IPS-18c (cell line): ENCODE results near the gene GALNT14.
"Not testable (repeated sequence)": the region's sequence is repeated elsewhere in the genome, so short reads cannot be mapped to it uniquely, and the experiment has no call there.

Source experiments
- H3K4me3 ChIP-seq: 2 replicates; pipeline ENCODE4 v1.7.0; 2013; ENCODE audit warnings: low read depth, mild to moderate bottlenecking, low read length, moderate library complexity; ENCODE audit not compliant: insufficient read depth
- H3K9me3 ChIP-seq: one replicate; pipeline ENCODE4 v1.6.1; 2013; ENCODE audit warnings: mild to moderate bottlenecking, low read length, moderate library complexity; ENCODE audit not compliant: control insufficient read depth, insufficient read depth

Gene GALNT14

DNA sequence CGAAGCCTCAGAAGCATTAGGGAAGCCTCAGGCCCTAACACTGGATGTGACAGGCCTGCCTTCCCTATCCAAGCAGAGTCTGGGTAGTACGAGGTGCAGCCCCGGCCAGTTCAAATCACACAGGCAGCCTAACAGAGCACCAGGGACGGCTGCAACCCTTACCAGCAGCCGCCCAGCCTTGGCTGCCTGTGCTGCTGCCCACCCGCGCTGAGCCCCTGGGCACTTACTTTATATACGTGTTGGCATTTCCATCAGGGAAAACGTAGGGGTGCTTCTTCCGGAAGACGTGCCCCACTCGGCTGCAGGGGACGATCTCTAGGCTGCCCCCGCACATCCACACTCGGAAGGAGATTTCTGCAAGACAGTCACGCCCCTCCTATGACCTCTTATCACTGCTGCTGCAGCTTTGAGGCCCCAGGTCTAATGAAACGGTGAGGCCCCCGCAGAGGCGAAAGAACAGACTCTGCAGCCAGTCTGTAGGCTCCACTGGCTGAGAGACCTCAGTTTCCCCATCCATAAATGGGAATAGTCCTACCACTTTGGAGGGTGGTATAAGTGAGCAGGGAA is 206.3 kb downstream of the GALNT14 start:
- no peaks in the 10 kb centered on the region for H3K9me3 ChIP-seq
- H3K4me3 ChIP-seq, result no peak overlapping the region

DNA sequence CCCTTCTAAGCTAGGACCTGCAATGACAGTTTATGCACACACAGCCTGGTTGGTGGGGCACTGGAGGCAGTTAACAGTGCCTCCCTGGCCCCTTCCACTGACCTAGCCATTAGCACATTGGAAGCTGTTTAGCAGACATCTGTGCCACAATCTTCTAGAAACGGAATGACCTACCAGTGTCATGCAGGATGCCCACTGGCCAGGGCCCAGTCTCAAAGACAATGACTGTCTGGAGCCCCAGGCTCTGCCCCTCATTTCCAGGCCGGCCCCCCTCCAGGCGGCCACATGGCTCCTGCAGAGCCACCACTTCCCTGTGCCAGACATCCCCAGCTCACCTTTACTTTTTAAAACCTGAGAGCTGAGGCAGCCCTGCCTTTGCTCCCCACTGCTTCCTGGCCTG is 207.5 kb downstream of the GALNT14 start:
- no peaks in the 10 kb centered on the region for H3K9me3 ChIP-seq
- no peak overlapping the region for H3K4me3 ChIP-seq

DNA sequence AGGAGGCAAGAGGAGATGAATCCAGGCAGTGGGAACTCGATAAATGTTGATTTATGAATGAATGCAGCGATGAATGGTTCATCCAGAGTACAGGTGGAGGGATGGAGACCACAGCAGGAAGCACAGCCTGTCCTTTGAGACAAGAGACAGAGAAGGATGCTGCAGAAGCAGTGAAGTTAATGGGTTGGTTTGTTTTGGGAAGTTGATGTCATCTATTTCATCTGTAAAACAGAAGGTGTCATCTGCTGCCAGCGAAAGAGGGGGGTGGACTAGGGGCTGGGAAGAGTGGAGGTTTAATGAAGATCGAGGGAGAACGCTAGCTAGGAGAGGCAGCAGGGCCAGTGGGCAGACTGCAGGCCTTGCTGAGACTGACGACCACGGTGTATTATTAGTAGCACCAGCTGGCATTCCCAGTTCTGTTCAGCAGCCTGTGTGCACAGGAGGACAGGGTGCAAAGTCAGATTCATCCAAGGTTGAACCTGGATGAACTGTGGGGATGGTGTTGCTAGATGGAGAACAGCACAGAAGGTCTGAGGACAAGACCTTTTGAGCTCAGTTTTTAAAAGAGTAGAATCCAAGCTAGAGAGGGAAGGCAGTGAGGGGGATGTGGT is 210.7 kb downstream of the GALNT14 start:
- no peak overlapping the region for H3K4me3 ChIP-seq
- H3K9me3 ChIP-seq, result no peaks in the 10 kb centered on the region

DNA sequence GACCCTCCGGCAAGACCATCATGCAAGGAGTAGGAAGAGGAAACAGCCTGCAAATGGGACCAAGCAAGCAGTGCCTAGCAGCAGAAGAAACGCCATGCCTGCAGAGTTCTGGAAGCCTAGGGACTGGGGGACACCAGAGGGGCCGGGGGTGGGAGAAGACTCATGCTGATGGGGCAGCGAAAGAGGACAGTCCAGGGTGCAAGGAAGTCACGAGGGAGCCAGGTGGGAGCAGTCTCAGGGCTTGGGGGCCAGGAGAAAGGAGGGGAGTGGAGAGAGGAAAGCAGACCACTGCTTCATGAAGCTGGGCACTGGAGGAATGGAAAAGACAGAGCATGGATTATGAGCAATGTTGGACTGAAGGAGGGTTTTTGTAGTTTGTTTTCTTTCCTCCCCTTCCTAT is 211.6 kb downstream of the GALNT14 start:
- Histone ChIP-seq H3K9me3 (no peaks in the 10 kb centered on the region), H3K4me3 (no peak overlapping the region)

DNA sequence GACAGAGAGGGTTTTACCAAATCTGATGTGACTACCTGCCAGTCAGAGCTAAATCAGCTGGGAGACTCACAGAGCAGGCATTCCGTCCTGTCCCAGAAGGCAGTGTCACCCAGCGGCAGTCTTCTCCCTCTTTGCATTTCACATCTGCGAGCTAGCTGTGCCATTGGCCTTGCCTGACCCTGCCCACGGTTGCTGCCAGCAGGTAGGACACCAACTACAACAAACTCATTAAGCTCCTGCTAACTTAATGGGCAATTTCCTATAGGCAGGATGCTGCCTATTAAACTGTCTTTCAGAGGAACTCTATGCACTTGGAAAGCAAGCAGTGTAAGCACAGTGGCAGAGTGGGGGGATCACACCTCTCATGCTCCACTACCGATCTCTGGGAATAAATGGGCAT is 214.6 kb downstream of the GALNT14 start:
- no peak overlapping the region for H3K4me3 ChIP-seq
- no peaks in the 10 kb centered on the region for H3K9me3 ChIP-seq

DNA sequence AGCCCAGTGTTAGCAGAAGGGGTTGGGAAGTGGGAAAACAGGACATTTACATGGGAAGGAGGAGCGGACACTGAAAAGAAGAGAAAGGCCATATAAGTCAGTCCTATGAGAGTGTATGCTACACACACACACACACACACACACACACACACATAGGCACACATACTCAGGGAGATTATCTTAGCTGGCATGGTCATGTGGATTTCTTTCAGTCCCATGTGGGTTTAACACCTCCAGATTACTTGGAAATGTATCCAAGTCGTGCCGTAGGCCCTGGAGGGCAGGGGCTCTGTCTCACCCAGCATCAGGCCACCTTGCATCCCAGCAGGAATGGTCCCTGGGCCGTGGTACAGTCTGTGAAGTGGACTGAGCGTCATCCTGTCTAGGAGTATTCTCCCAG is 217.7 kb downstream of the GALNT14 start:
- H3K9me3 ChIP-seq, result no peaks in the 10 kb centered on the region
- no peak overlapping the region for H3K4me3 ChIP-seq

DNA sequence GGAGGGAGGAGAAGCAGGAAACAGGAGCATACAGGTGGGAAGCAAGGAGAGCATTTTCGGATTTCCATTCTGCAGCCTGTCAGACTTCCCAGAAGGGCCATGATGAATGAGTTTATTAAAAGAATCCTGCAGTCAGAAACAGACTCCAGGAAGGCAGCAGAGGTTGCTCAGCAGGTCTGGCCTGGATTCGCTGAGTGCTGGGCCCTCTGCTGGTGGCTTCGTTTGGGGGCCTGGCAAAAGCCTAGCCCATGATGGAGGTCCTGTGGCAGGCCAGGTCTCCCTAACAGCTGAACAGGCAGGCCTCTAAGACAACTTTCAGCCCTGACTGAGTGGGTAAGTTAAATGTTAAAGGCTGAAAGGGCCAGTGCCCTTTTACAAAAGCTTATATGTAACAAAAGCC is 222.8 kb downstream of the GALNT14 start:
- peaks cover 6% of the 10 kb centered on the region for H3K9me3 ChIP-seq

DNA sequence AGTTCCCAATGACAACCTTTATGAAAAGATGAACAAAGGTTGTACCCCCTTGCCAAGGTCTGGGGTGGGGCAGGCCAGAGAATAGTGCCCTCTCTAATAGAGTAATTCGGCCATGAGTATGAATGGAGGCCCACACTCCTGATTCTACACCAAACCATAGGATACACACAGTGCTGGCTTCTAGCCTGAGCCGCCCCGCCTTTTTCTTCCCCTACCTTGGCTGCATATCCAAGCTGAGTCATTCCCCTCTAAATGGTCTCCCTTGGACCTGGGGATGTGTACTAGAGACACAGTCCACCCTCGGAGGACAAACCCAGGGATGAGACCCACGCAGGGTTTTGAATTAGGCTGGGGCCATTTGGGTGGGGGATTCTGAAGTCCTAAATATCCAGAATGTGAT is 223.8 kb downstream of the GALNT14 start:
- no peak overlapping the region for H3K4me3 ChIP-seq
- H3K9me3 ChIP-seq, result peaks cover 6% of the 10 kb centered on the region

More for the DNA sequence above, 222.8 kb downstream of the GALNT14 start:
- no peak overlapping the region for H3K4me3 ChIP-seq

DNA sequence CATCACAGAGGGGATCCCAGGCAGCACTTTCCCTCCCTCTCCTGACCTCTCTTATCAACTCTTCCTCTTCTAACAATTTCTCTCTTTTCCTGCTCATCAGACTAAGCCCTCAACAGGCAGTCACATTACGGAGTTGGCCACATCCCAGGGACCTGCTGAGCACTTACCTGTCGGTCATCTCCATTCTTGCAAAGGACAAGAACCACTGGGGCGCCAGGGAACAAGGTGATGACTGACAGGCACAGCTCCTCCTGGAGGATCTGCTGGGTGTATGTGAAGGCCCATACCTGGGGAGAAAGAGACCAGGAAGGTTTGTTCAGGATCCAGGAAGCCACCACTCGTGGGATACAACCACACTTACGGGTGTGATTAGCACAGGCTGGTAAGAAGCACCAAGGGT is 226.2 kb downstream of the GALNT14 start:
- Histone ChIP-seq H3K4me3 (no peak overlapping the region), H3K9me3 (peaks cover 6% of the 10 kb centered on the region)

DNA sequence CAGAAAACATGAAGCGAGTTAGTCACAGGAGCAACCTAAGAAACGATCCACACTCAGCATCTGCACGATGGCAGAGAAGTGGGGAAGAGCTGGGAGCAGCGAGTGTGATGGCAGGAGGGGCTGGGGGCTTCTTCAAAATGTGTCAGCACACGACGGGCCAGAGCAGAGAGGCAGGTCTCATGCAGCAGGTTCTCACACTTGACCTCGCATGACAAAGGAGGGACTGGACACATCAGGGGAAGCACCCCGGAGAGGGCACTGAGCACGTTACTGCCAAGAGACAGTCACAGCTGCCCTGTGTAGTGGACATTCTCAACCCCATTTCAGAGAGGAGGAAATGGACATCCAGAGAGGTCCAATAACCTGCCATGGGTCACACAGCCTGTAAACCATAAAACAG is 226.9 kb downstream of the GALNT14 start:
- Histone ChIP-seq H3K4me3 (no peak overlapping the region), H3K9me3 (peaks cover 6% of the 10 kb centered on the region)

DNA sequence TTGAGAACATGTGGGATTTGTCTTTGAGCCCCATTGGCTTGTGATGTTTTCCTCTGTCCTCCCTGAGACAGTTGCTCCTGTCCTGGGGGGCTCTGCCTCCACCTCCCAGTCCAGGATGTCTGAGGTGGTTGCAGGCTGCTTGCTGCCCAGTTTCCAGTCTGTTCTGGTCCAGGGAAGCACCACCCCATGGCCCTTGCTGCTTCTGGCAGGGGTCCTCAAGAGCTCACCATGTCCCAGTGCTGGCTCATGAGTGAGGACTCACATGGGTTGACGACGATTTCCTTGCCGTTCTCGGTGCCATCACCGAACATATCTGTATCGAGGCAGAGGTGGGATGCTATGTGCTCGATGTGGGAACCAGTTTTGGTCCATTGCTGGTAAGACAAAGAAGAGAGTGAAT is 227.6 kb downstream of the GALNT14 start:
- no peak overlapping the region for H3K4me3 ChIP-seq

DNA sequence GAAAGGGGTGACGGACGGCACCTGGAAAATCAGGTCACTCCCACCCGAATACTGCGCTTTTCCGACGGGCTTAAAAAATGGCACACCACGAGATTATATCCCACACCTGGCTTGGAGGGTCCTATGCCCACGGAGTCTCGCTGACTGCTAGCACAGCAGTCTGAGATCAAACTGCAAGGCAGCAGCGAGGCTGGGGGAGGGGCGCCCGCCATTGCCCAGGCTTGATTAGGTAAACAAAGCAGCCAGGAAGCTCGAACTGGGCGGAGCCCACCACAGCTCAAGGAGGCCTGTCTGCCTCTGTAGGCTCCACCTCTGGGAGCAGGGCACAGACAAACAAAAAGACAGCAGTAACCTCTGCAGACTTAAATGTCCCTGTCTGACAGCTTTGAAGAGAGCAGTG is 233.8 kb downstream of the GALNT14 start:
- H3K4me3 ChIP-seq, H3K9me3 ChIP-seq: not testable (repeated sequence)

More for the DNA sequence above, 227.6 kb downstream of the GALNT14 start:
- H3K9me3 ChIP-seq, result peaks cover 6% of the 10 kb centered on the region

DNA sequence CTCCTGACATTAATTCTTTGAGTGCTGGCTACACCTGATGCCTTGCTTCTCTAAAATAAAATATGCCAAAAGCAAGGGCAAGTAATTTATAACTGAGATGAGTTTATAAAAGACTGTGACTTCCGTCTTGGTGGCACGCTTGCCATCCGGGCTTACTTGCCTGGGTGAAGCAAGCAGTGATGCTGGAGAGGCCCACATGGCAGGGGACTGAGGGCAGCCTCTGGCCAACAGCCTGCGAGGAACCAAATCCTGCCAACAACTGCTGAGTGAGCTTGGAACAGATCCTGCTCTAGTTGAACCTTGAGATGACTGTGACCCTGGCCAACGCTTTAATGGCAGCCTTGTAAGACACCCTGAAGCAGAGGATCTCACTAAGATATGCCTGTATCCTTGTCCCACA is 234.9 kb downstream of the GALNT14 start:
- H3K4me3 ChIP-seq, result no peak overlapping the region
- H3K9me3 ChIP-seq, result no peaks in the 10 kb centered on the region

DNA sequence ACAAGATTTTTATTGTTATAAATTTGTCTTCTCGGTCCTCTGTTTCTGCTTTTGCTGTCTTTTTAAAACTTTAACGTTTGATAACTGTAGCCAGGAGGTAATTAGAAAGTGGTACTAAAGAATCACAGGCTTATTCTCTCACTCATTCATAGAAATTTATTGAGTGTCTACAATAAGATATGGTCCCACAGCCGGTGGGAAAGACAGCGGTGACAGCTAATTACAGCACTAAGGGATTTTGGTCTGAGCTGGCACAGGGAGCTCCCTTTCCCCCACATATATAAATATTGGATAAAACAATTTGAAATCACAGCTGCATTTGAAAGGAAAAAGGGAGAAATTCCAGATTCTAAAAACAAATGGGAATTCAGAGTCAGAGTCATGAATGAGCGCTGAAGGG is 237.9 kb downstream of the GALNT14 start:
- no peaks in the 10 kb centered on the region for H3K9me3 ChIP-seq
- H3K4me3 ChIP-seq, result no peak overlapping the region

DNA sequence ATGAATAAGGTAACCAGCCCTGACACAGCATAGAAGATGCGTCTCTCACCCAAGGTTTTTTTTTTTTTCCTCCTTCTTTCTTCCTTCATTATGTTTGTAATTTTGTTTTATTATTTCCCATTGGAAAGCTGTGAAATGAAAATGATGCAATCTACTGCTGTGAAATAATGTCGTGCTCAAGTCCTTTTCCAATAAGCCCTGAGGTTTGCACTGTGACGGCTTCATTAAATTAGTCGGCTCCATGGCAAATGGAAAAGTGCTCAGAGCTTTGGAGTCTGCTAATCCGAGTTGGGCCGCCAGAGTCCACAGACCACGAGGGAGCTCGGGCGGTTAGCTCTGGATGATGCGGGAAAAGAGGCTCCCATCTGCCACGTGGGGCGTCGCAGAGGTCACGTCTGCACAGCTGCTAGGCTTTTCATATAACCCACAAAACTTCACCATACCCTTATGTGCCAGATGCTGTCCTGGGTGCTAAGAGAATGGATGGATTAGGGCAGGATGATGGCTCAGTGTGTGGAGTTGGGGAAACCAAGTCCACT is 238.7 kb downstream of the GALNT14 start:
- H3K9me3 ChIP-seq, result no peaks in the 10 kb centered on the region
- H3K4me3 ChIP-seq, result no peak overlapping the region

DNA sequence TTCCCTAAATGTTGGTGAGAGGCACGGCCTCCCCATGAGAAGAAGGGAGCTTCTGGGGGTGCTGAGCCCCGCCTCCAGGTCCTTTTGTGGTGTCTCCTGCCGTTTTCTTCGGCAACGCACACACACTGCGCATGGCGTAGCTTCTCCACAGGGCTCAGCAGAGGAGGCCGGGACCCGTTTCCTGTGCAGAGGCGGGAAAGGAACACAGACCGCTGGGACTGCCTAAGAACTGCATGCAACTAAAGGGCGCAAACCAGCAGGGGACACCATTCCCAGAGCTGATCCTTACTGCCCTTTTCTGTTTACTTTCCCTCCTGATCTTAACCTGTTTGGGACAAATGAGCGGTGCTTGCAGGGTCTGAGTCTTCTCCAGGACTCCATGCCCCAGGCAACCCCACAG is 240.7 kb downstream of the GALNT14 start:
- Histone ChIP-seq H3K4me3 (no peak overlapping the region), H3K9me3 (no peaks in the 10 kb centered on the region)

DNA sequence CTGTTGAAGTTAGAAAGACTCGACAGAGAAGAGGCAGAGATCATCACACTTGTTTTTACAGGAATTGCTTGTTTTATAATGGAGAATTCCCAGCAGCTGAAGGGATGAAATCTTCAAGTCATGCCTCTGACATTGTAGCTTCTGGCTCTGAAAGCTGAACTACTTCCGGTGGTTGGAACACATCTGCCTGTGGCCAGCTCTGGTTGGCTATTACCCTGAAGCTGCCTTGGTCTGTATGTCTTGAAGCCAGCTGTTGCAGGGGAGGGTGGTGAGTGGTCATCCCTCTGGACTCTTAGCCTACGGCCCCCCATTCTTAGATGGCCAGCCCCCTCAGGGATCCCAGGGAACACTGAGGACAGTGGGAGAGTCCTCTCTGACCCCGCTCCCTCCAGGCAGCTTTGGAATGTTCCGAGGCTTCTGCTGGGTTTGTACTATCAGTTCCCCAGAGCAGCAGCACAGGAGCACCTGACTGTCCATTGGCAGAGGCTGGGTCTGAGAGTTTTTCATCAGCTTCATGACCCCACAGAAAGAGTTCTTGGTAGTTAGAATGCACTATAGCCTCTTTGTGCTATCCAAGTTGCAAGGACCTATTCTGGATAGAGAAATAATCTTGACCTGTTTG is 243.6 kb downstream of the GALNT14 start:
- no peak overlapping the region for H3K4me3 ChIP-seq

DNA sequence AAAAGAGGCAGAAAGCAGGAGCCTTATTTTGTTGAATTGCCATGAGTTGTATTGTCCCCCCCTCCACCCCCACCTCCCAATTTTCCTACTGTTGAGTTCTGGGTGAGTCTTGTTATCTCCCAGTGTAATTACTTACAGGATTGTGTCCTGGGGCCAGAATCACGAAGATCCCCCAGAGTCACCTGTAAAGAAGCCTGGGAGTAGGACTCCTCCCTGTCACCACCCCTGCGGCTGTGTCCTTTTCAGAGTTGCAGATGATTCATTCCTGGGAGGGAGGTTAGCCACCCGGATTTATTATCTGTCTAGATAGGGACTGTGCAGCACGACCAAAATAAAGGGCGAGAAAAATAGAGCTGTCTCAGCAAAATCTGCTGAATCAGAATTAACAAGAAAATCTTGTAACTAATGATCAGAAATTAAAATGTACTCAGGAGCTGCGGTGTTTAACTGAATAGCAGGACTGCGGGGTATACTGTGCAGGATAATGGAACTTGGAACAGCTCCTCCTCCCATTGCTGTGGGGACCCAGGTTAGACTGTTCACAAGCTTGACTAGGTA is 249.3 kb downstream of the GALNT14 start:
- H3K9me3 ChIP-seq, result no peaks in the 10 kb centered on the region
- no peak overlapping the region for H3K4me3 ChIP-seq

More for the DNA sequence above, 243.6 kb downstream of the GALNT14 start:
- H3K9me3 ChIP-seq, result no peaks in the 10 kb centered on the region
